NCI-H524 (cell line): ENCODE measurements around the gene GAGE12C.
"Not testable (repeated sequence)": the region's sequence is repeated elsewhere in the genome, so short reads cannot be mapped to it uniquely, and the experiment has no call there.

Experiments
- DNase-seq, 2 experiments: peaks; one replicate each; lab custom pipeline; 2025; lab: John Stamatoyannopoulos, UW

Gene GAGE12C

GRCh38 chrX:49531877-49532276 is at the start of gene GAGE12C:
TSS of gene GAGE12C (plus strand) at chrX:49532177. CDS start at chrX:49533332, 1,155 bp downstream.
- not testable (repeated sequence) for DNase-seq

- not testable (repeated sequence) for DNase-seq
Measured at GRCh38 chrX:49541433-49541832, 9.5 kb downstream of the GAGE12C start, which contains the start of gene GAGE12D. TSS of gene GAGE12D (plus strand) at chrX:49541733. CDS start at chrX:49542888, 1,155 bp downstream.

GRCh38 chrX:49550989-49551388 is 19.0 kb downstream of the GAGE12C start, which contains the start of gene GAGE12E:
TSS of gene GAGE12E (plus strand) at chrX:49551289. CDS start at chrX:49552444, 1,155 bp downstream.
- DNase-seq: not testable (repeated sequence)

GRCh38 chrX:49560542-49560941 is 28.6 kb downstream of the GAGE12C start, which contains the start of gene GAGE12F:
TSS of gene GAGE12F (plus strand) at chrX:49560842. CDS start at chrX:49561997, 1,155 bp downstream.
- DNase-seq: not testable (repeated sequence)

- DNase-seq: not testable (repeated sequence)
Measured at GRCh38 chrX:49568728-49569127, 36.8 kb downstream of the GAGE12C start.

- not testable (repeated sequence) for DNase-seq
Measured at GRCh38 chrX:49569152-49569551, 37.2 kb downstream of the GAGE12C start.

GRCh38 chrX:49570100-49570499 is 38.1 kb downstream of the GAGE12C start, which contains the start of gene GAGE12G:
TSS of gene GAGE12G (plus strand) at chrX:49570400. CDS start at chrX:49571555, 1,155 bp downstream.
- DNase-seq: not testable (repeated sequence)

GRCh38 chrX:49579649-49580048 is 47.7 kb downstream of the GAGE12C start, which contains the start of gene GAGE12H:
TSS of gene GAGE12H (plus strand) at chrX:49579949. CDS start at chrX:49581104, 1,155 bp downstream.
- not testable (repeated sequence) for DNase-seq
